HepG2 (cell line): Measurements from ENCODE around the gene MAN1B1. TPM values are rescaled to one million over a fixed set of nuclear protein-coding genes. Genes with fewer than 3 reads are reported as not detected.

Experiments
- CBX2 ChIP-seq, 2 experiments: fragments of 200-600 bp in 1 of 2; sonication (generic); formaldehyde crosslinking in 1 of 2; IDR thresholded peaks; 2 replicates each; pipeline versions ENCODE4 v1.7.0 to v1.8.1; 2018 to 2022; ENCODE audit warnings: low read depth in 2 of 2, low read length in 1 of 2, mild to moderate bottlenecking in 1 of 2, missing genetic modification reagents in 1 of 2
- EED ChIP-seq: sonication (generic); formaldehyde crosslinking; IDR thresholded peaks from 2 replicates; pipeline ENCODE4 v1.5.0; 2020; ENCODE audit warnings: mild to moderate bottlenecking, missing genetic modification reagents
- LBX2 ChIP-seq: sonication (generic); formaldehyde crosslinking; IDR thresholded peaks from 2 replicates; pipeline ENCODE4 v1.5.0; 2020; ENCODE audit warnings: missing genetic modification reagents, mild to moderate bottlenecking, borderline replicate concordance
- LCORL ChIP-seq, 2 experiments: fragments of 450-650 bp in 1 of 2; sonication (generic) in 1 of 2; formaldehyde crosslinking in 1 of 2; IDR thresholded peaks; 2 replicates each; pipeline versions ENCODE4 v1.5.0 to v1.6.1; 2017 to 2020; ENCODE audit warnings: antibody characterized with exemption in 1 of 2, missing genetic modification reagents in 1 of 2
- NR2F1 ChIP-seq, 2 experiments: fragments of 450-650 bp in 1 of 2; formaldehyde crosslinking in 1 of 2; IDR thresholded peaks; 2 replicates each; pipeline versions ENCODE4 v1.5.0 to v1.6.1; 2016 to 2020; ENCODE audit warnings: mild to moderate bottlenecking in 1 of 2, missing compliant biosample characterization in 1 of 2, missing genetic modification reagents in 1 of 2, moderate library complexity in 1 of 2
- NRL ChIP-seq: sonication (generic); formaldehyde crosslinking; IDR thresholded peaks from 2 replicates; pipeline ENCODE4 v1.5.0; 2020; ENCODE audit warnings: missing genetic modification reagents, mild to moderate bottlenecking, moderate library complexity, borderline replicate concordance
- POGK ChIP-seq: sonication (generic); formaldehyde crosslinking; conservative IDR thresholded peaks from 2 replicates; pipeline ENCODE4 v1.8.0; 2022; ENCODE audit warnings: mild to moderate bottlenecking, moderate library complexity, missing genetic modification reagents
- POLR2AphosphoS2 ChIP-seq: IDR thresholded peaks from 2 replicates; pipeline ENCODE4 v1.6.1; 2011; ENCODE audit warnings: low read depth, low read length, improper control_type of control experiment
- TIGD3 ChIP-seq: sonication (generic); formaldehyde crosslinking; IDR thresholded peaks from 2 replicates; pipeline ENCODE4 v1.5.1; 2020; ENCODE audit warnings: mild to moderate bottlenecking, missing genetic modification reagents, borderline replicate concordance
- TSC22D2 ChIP-seq: sonication (generic); formaldehyde crosslinking; IDR thresholded peaks from 2 replicates; pipeline ENCODE4 v1.5.1; 2020; ENCODE audit warnings: missing genetic modification reagents, mild to moderate bottlenecking, borderline replicate concordance
- UBTF ChIP-seq: sonication (generic); formaldehyde crosslinking; IDR thresholded peaks from 2 replicates; pipeline ENCODE4 v1.4.0; 2020; ENCODE audit warnings: mild to moderate bottlenecking, missing genetic modification reagents
- ZFP62 ChIP-seq: sonication (generic); formaldehyde crosslinking; IDR thresholded peaks from 2 replicates; pipeline ENCODE4 v1.4.0; 2020; ENCODE audit warnings: missing genetic modification reagents
- ZNF282 ChIP-seq: fragments of 450-650 bp; IDR thresholded peaks from 2 replicates; pipeline ENCODE4 v1.6.1; 2018; ENCODE audit not compliant: partially characterized antibody
- ZNF605 ChIP-seq: sonication (generic); formaldehyde crosslinking; IDR thresholded peaks from 2 replicates; pipeline ENCODE4 v1.8.0; 2022; ENCODE audit warnings: mild to moderate bottlenecking, missing genetic modification reagents
- ZNF788 ChIP-seq: sonication (generic); formaldehyde crosslinking; IDR thresholded peaks from 2 replicates; pipeline ENCODE4 v1.5.0; 2020; ENCODE audit warnings: mild to moderate bottlenecking, missing genetic modification reagents, borderline replicate concordance
- polyA plus RNA-seq, 8 experiments: library from polyadenylated mRNA; depleted of rRNA in 3 of 8; stranded (reverse) in 7 of 8; unstranded in 1 of 8; fragments of >200 nt; fragmentation: Illumina TruSeq in 4 of 8; extraction: Trizol in 4 of 8; gene quantifications; 2 replicates each; pipeline versions ENCODE4 v1.2.1 to v1.2.3, GENCODE V29; 2011 to 2016; ENCODE audit warnings: low read depth in 4 of 8, missing spikeins in 1 of 8, mixed read lengths in 1 of 8; ENCODE audit not compliant: insufficient read depth in 1 of 8
- total RNA-seq, 5 experiments: library from RNA; depleted of rRNA; stranded (reverse); fragments of >200 nt; fragmentation: Illumina TruSeq; extraction: Trizol; gene quantifications; 2 replicates each; pipeline ENCODE4 v1.2.3, GENCODE V29; 2016; ENCODE audit warnings: low read depth in 1 of 5
- TF ChIP-seq, protein P1 (sequence below): sonication (generic); formaldehyde crosslinking; IDR thresholded peaks from 2 replicates; pipeline ENCODE4 v1.4.0; 2020; ENCODE audit warnings: mild to moderate bottlenecking, missing genetic modification reagents

The MAN1B1 gene
- total and polyA plus RNA-seq, 2 of the 13 experiments (the other 11 are each of a cell fraction or from before 2014, with no cell fraction given) = 48.9 to 59.5 TPM

DNA sequence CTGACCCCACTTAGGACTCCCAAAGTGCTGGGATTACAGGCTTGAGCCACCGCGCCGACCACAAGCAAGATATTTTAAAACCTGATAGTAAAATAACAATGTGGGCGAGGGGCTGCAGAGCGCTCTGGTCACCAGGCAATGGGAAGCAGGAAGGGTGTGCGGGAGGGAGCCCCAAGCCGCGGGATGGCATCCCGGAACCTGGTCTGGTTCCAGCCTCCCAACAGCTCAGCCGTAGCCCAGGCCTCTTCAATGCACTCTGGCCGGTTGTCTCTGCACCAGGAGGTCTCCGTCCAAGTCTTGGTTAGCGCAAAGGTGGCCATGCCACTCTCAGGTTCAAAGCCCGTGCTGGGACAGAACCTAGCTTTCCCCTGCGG lies 10.2 kb upstream of the MAN1B1 start (continued):
- TF ChIP-seq POLR2AphosphoS2 (no peak), POGK (CRISPR knock-in tag) (no peak), CBX2 (IDR thresholded peaks at IDR 0.05; ENCODE audit: low read depth, low read length) (no peak), CBX2 (CRISPR knock-in tag; IDR thresholded peaks at IDR 0.05; ENCODE audit: low read depth) (no peak), EED (0 out of 2 replicates have a peak, but pooled peaks have one; percentile 50), ZNF788 (CRISPR knock-in tag) (0 out of 2 replicates have a peak, but pooled peaks have one; percentile 57), UBTF (CRISPR knock-in tag) (no peak), ZNF605 (CRISPR knock-in tag) (0 out of 2 replicates have a peak, but pooled peaks have one; percentile 25), TSC22D2 (no peak), TIGD3 (CRISPR knock-in tag) (no peak), ZNF282 (no peak), ZFP62 (CRISPR knock-in tag) (no peak), NR2F1 (CRISPR knock-in tag; IDR thresholded peaks at IDR 0.05) (no peak), LCORL (IDR thresholded peaks at IDR 0.05) (no peak), LCORL (CRISPR knock-in tag; IDR thresholded peaks at IDR 0.05) (no peak), NRL (0 out of 2 replicates have a peak, but pooled peaks have one; percentile 26), LBX2 (CRISPR knock-in tag) (no peak)
- TF ChIP-seq, protein P1, sequence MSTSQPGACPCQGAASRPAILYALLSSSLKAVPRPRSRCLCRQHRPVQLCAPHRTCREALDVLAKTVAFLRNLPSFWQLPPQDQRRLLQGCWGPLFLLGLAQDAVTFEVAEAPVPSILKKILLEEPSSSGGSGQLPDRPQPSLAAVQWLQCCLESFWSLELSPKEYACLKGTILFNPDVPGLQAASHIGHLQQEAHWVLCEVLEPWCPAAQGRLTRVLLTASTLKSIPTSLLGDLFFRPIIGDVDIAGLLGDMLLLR (CRISPR knock-in tag) = no peak
